IPS DF 6.9 (cell line): ENCODE data around the gene IQGAP1.

Experiments used
- DNase-seq: peaks from one replicate; pipeline ENCODE4 v3.0.0-alpha.2; 2013; ENCODE audit warnings: low read depth, low spot score
- H3K27ac ChIP-seq: one replicate; pipeline ENCODE4 v1.5.1; 2013; ENCODE audit warnings: low read length, control low read depth
- H3K27me3 ChIP-seq: 2 replicates; pipeline ENCODE4 v1.6.1; 2013; ENCODE audit warnings: mild to moderate bottlenecking, low read length; ENCODE audit not compliant: control insufficient read depth, insufficient read depth
- H3K36me3 ChIP-seq: 2 replicates; pipeline ENCODE4 v1.6.1; 2013; ENCODE audit warnings: low read length; ENCODE audit not compliant: control insufficient read depth, insufficient read depth
- H3K4me1 ChIP-seq: 2 replicates; pipeline ENCODE4 v1.6.1; 2013; ENCODE audit warnings: low read length; ENCODE audit not compliant: control insufficient read depth, insufficient read depth
- H3K4me3 ChIP-seq: 2 replicates; pipeline ENCODE4 v1.5.1; 2013; ENCODE audit warnings: mild to moderate bottlenecking, low read length
- H3K9me3 ChIP-seq: 2 replicates; pipeline ENCODE4 v1.6.1; 2013; ENCODE audit warnings: low read length, inconsistent platforms; ENCODE audit not compliant: control insufficient read depth, insufficient read depth
- WGBS: extraction: QIAGEN DNeasy Blood & Tissue Kit; methylation state at CpG from one replicate; pipeline ENCODE4 v1.1.7; 2013; ENCODE audit warnings: mixed read lengths, missing lambda C conversion rate; ENCODE audit not compliant: insufficient read length, insufficient coverage; 5-methylcytosine and 5-hydroxymethylcytosine counted together

Gene IQGAP1

DNA sequence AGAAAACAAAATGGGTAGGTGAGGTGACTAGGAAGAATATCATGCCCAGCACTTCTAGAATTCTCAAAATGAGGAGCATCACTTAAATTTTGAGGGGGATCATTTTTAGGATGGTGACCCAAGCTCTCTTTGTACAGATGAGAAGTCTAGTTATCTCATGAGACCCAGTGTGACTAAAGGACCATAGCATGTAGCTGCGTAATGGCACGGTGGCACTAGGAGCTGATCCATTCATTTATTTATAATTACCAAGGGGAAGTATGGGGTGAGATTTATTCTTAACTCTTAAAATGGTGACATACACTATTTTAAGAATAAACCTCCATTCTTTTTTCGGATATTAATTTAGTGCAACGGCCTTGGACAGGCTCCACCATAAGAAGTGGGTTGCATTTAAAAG lies 8.3 kb downstream of the IQGAP1 start:
- DNase-seq, result no peak
- Histone ChIP-seq H3K4me3 (no peak overlapping the region), H3K27me3 (no peaks in the 10 kb centered on the region), H3K4me1 (peaks cover 5% of the 10 kb centered on the region; the same call in 1 of the 2 replicates), H3K9me3 (no peaks in the 10 kb centered on the region), H3K27ac (no peak overlapping the region), H3K36me3 (no peaks in the 10 kb centered on the region)
- no CpG with 5 or more reads among the region's 4 CpGs for WGBS

DNA sequence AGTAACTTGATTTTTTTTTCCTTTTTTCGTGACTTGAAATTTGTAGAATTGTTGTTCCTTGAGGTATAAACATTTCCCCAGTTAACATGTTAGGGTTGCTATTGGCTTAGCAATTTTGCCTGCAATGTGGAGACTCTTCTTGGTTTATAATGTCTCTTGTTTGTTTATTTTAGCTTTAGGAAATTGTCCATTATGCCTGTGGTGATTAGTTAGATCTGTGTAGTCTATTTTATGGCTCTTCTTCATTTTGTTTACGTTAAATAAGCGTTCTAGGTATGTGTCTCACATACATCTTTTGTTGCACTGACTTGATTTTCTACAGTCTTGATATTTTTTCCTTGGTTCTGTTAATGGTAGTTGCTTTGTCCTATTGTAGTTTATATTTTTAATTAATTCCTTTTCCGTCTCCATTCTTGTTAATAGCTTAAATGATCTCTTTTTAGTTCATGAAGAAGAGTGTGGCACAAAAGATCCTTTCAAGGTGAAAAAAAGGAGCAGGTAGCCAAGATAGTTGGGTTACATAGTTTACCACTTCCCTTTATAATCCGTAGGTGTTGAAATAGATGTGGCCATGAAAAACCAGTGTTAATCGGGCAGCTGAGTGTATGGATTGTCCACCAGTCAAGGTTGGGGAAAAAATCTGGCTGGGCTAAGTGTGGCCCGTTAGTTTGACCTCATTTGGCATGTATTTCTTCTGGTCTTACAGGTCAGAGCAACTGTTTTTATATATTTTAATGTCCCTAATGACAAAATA lies 12.1 kb downstream of the IQGAP1 start:
- H3K36me3 ChIP-seq, result no peaks in the 10 kb centered on the region
- no peaks in the 10 kb centered on the region for H3K27me3 ChIP-seq
- no peak overlapping the region for H3K4me3 ChIP-seq

DNA sequence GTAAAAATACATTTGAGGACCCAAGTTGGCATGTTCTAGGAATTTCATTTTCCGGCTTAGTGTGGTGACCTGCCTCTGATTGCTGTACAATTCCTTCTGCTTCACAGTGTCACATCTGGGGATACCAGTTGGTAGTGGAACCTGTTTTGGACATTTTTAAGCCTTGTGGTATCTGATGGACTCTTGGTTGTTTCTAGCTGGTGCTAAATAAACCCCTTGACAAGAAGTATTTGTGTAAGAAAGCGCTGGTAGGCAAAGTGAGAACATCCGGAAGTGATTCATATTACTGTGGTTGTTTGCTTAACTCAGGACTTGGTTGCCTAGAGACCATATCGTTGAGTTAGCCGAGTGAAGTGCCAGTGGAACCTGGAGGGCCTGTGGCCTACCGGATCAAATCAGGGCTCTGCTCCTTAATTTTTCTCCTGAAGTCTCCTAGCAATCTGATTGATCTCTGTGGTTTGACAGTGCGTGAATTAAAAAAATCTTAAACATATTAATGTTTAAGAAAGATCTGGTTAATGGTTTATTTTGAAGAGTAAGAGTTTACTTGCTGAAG lies 12.8 kb downstream of the IQGAP1 start:
- H3K4me1 ChIP-seq, result peaks cover 2% of the 10 kb centered on the region; the same call in 1 of the 2 replicates

More for the DNA sequence above, 12.1 kb downstream of the IQGAP1 start:
- no peak for DNase-seq
- H3K27ac ChIP-seq, result no peak overlapping the region
- peaks cover 2% of the 10 kb centered on the region; the same call in 1 of the 2 replicates for H3K4me1 ChIP-seq
- no CpG with 5 or more reads among the region's 7 CpGs for WGBS
- no peaks in the 10 kb centered on the region for H3K9me3 ChIP-seq

GRCh38 chr15:90401495-90401894 lies 13.5 kb downstream of the IQGAP1 start:
- H3K36me3 ChIP-seq, result no peaks in the 10 kb centered on the region
- H3K9me3 ChIP-seq, result no peaks in the 10 kb centered on the region
- H3K4me1 ChIP-seq, result peaks cover 2% of the 10 kb centered on the region; the same call in 1 of the 2 replicates
- H3K4me3 ChIP-seq, result no peak overlapping the region
- WGBS, result no CpG with 5 or more reads among the region's 1 CpG
- no peak for DNase-seq
- no peaks in the 10 kb centered on the region for H3K27me3 ChIP-seq
- H3K27ac ChIP-seq, result no peak overlapping the region

More for the DNA sequence above, 12.8 kb downstream of the IQGAP1 start:
- DNase-seq, result no peak
- Histone ChIP-seq H3K36me3 (no peaks in the 10 kb centered on the region), H3K27me3 (no peaks in the 10 kb centered on the region), H3K4me3 (no peak overlapping the region), H3K27ac (no peak overlapping the region), H3K9me3 (no peaks in the 10 kb centered on the region)
- WGBS, result 100% methylated on average over 1 of the region's 7 CpGs

- no peaks in the 10 kb centered on the region for H3K9me3 ChIP-seq
- DNase-seq, result no peak
- H3K4me1 ChIP-seq, result peaks cover 2% of the 10 kb centered on the region; the same call in 1 of the 2 replicates
- no peak overlapping the region for H3K4me3 ChIP-seq
- no peaks in the 10 kb centered on the region for H3K27me3 ChIP-seq
- no peak overlapping the region for H3K27ac ChIP-seq
- H3K36me3 ChIP-seq, result no peaks in the 10 kb centered on the region
These were observed 14.2 kb downstream of the IQGAP1 start for GRCh38 chr15:90402223-90402622.

DNA sequence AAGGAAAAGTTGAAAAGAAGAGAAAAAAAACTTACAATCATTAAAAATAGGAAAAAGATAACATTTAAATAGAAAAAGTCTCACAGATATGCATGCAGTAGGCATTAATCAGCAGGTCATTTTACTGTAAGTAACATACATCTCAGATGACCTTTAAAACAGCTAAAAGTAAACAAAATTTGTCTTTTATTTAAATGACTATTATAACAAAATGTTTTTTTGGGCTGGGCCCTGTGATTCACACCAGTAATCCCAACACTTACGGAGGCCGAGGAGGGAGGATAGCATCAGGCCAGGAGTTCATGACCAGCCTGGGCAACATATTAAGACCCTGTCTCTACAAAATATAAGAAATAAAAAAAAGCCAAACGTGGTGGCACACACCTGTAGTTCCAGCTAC lies 14.7 kb downstream of the IQGAP1 start:
- Histone ChIP-seq H3K36me3 (no peaks in the 10 kb centered on the region), H3K4me1 (peaks cover 2% of the 10 kb centered on the region; the same call in 1 of the 2 replicates), H3K27ac (no peak overlapping the region), H3K4me3 (no peak overlapping the region), H3K9me3 (no peaks in the 10 kb centered on the region), H3K27me3 (no peaks in the 10 kb centered on the region)
- no CpG with 5 or more reads among the region's 3 CpGs for WGBS
- DNase-seq, result no peak

DNA sequence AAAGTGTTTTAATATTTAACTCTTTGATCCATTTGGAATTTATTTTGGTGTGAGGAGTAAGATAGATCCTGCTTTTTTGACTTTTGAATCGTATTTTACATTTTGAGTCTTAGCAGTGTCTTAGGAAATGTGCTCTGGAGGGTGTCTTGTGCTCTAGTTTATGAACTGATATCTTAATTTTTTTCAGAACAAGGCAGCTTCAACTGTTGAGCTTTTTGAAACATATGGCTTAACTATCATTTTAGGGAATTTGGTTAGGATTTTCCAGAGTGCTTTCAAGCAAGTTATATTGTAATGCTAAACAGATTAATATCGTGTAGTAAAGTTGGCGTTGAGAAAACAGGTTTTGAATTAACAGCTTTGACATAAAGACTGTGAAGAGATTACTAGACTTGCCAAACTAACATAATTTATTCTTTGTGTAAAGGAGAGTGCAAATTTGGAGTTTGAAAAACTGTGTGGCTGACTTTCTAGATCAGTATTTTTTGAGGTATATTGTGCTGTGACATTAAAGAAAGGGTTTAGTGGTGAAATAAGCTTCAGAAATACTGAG lies 17.1 kb downstream of the IQGAP1 start:
- H3K4me1 ChIP-seq, result peaks cover 2% of the 10 kb centered on the region; the same call in 1 of the 2 replicates
- no peaks in the 10 kb centered on the region for H3K36me3 ChIP-seq
- H3K27me3 ChIP-seq, result no peaks in the 10 kb centered on the region
- H3K27ac ChIP-seq, result no peak overlapping the region
- WGBS, result 100% methylated on average over 2 of the region's 3 CpGs
- no peaks in the 10 kb centered on the region for H3K9me3 ChIP-seq
- DNase-seq, result no peak
- no peak overlapping the region for H3K4me3 ChIP-seq

DNA sequence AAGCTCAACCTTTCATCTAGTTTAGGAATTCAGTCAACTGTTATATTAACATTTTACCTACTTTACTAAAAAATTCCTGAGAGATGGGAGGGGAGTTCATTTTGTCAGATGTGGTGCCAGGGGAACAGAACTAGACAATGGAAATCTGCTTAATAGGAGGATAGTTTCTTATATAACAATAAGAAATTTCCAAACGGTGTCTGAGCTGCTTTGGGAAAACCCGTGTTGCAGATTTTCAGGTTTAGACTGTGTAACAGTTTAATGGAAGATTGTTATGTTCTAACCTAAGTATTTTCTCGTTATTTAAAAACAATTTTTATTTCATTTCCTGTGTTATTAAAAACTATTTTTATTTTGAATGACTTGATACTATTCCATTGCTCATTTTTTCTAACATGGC lies 19.3 kb downstream of the IQGAP1 start:
- DNase-seq, result no peak
- H3K27me3 ChIP-seq, result no peaks in the 10 kb centered on the region
- H3K36me3 ChIP-seq, result no peaks in the 10 kb centered on the region
- no peaks in the 10 kb centered on the region for H3K9me3 ChIP-seq
- no CpG with 5 or more reads among the region's 3 CpGs for WGBS
- no peaks in the 10 kb centered on the region; the same call in 1 of the 2 replicates for H3K4me1 ChIP-seq
- no peak overlapping the region for H3K27ac ChIP-seq
- no peak overlapping the region for H3K4me3 ChIP-seq

- no CpG with 5 or more reads among the region's 2 CpGs for WGBS
- no peak for DNase-seq
- Histone ChIP-seq H3K4me1 (no peaks in the 10 kb centered on the region; the same call in 1 of the 2 replicates), H3K36me3 (no peaks in the 10 kb centered on the region), H3K4me3 (no peak overlapping the region), H3K27ac (no peak overlapping the region), H3K9me3 (no peaks in the 10 kb centered on the region), H3K27me3 (no peaks in the 10 kb centered on the region)
These were observed 19.9 kb downstream of the IQGAP1 start for GRCh38 chr15:90407871-90408317.

DNA sequence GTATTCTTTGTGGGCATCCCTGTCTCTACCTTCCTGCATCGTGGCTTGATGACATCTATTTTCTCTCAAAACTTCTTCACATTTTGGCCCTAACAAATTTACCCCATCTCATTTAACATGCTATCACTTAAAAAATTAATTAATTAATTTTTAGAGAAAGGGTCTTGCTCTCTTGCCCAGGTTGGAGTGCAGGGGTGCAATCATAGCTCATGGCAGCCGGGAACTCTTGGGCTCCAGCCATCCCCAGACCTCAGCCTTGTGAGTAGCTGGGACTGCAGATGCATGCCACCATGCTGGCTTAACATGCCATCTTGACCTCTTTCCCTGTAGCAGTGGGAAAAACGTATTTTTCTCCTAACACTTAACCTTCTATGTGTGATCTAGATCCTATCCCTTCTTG lies 20.6 kb downstream of the IQGAP1 start:
- WGBS, result no CpG with 5 or more reads among the region's 3 CpGs
- H3K27ac ChIP-seq, result no peak overlapping the region
- peaks cover 2% of the 10 kb centered on the region; the same call in 1 of the 2 replicates for H3K4me1 ChIP-seq

More for the DNA sequence above, 20.6 kb downstream of the IQGAP1 start:
- Histone ChIP-seq H3K4me3 (no peak overlapping the region), H3K9me3 (no peaks in the 10 kb centered on the region), H3K27me3 (no peaks in the 10 kb centered on the region), H3K36me3 (no peaks in the 10 kb centered on the region)
- DNase-seq, result no peak
